ENCODE data around the gene CACNB2.
"Not testable (repeated sequence)": the region's sequence is repeated elsewhere in the genome, so short reads cannot be mapped to it uniquely, and the experiment has no call there.

CACNB2 gene

GRCh38 chr10:18409599-18410397 is 269.6 kb downstream of the CACNB2 start:
- DNase-seq, result no peak

GRCh38 chr10:18414061-18414460 is 273.8 kb downstream of the CACNB2 start:
- DNase-seq, result no peak

DNA sequence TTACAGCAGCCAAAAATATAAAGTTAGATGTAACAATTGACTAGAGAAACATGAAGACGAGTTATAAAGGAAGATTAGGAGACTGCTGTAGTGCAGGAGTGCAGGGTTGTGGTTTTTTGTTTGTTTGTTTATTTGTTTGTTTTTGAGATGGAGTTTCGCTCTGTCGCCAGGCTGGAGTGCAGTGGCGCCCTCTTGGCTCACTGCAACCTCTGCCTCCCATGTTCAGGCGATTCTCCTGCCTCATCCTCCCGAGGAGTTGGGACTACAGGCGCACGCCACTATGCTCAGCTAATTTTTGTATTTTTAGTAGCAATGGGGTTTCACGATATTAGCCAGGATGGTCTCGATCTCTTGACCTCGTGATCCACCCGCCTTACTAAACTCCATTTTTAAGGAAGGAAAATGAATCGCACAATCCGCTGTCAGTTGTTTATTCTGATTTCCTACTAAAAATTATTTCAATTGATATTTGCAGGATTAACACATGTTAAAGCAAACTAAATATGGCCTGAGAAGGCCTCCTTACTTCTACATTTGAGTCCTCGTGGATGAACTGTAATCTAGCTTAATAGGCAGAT is 277.8 kb downstream of the CACNB2 start:
- no peak for DNase-seq

GRCh38 chr10:18418541-18419215 is 278.5 kb downstream of the CACNB2 start:
- DNase-seq, result no peak

GRCh38 chr10:18419945-18420344 is 279.7 kb downstream of the CACNB2 start:
- DNase-seq, result no peak

DNA sequence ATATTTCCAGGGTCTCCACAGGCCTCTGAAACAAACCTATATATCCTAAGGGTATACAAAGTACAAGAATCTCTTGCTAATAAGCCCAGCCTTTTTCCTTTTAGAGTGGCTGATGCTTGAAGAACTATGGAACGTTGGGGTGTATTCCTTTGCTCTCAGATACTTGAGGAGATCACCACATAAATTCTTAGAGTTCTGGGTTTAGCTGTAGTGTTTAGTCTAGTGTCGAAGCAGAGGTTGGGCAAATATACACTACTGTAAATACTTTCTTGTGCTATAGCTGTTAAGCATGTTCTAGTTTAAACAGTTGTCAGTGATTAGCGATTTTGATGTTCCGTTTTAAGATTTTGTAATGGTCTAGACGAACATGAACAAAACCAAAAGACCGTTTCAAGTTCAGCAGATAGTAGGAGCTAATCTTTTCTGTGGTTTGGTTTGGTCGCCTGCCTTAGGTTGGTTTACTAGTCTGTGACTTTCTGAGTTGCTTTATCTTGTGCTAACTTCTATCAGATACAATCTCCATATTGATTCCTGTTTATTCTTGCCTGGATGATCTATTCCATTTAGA is 281.6 kb downstream of the CACNB2 start:
- DNase-seq, result no peak

DNA sequence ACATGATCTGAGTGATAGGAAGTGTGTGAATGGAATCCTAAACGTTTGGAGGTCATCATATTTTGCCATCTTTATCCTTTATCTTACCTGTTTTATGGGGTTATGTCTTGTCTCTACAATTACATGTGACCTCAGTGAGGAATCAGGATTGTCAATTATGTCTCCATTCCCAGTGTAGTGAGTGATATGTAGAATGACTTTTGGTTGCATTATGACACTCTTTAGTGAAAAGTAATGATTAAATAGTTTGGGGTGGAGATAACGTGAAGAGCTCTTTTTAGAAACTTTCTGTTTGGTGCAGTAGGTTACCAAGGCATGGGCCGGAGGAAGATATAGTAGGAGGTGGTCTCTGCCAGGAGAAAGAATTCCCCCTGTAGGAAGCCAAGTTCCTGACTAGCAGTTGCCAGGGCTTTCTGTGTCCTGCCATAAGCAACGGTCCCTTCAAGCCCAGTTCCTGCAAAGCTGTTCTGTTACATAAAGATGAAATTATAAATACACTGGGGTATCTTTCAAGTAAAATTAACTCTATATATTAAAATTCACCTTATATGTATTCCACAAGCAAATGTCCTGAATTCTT is 282.9 kb downstream of the CACNB2 start:
- DNase-seq, result no peak

DNA sequence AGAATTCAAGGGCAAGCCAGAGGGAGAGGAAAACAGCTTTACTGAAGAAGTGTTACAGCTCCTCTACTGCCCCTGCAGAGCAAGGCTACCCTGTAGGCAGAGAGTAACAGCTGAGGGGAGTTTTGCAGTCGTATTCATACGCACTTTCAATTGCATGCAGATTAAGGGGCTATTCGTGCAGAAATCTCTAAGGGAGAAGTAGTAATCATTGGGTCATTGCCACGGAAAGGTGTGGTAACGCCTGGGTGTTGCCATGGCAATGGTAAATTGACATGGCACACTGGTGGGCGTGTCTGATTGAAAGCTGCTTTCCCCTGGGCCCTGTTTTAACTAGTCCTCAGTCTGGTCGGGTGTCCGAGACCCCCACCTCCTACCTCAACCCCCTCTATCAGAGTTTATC is 284.0 kb downstream of the CACNB2 start:
- no peak for DNase-seq

DNA sequence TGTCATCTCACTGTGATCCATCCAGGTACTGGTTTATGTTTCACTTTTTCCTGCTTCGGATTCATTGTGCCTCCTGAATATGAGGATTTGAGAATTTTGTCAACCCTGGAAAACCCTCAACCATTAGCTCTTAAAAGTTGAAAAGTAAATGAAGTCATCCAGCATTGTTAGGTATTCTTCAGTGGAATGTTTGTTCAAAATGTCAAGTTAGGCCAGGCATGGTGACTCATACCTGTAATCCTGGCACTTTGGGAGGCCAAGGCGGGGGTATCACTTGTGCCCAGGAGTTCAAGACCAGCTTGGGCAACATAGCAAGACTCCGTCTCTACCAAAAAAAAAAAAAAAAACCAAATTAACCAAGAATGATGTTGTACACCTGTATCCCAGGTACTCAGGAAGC is 289.1 kb downstream of the CACNB2 start:
- DNase-seq, result no peak

- no peak for DNase-seq
Observed at GRCh38 chr10:18436902-18437301, 296.7 kb downstream of the CACNB2 start.

DNA sequence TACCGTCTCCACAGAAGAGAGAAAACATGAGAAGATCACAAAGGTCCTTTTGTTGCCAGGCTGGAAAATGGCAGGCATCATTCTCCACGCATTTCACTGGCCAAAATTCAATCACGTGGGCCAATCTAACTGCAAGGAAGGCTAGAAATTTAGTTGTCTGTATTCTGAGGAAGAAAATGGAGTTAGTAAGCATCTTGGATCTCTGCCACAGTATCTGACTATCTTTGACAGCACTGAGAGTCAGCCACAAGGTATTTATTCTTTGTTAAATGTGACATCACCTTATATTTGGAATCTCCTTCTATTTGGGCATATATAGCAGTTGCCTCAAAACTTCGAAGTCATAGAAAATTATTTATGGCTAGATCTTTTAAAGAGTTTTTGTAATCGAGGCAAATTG is 297.3 kb downstream of the CACNB2 start:
- no peak for DNase-seq

DNA sequence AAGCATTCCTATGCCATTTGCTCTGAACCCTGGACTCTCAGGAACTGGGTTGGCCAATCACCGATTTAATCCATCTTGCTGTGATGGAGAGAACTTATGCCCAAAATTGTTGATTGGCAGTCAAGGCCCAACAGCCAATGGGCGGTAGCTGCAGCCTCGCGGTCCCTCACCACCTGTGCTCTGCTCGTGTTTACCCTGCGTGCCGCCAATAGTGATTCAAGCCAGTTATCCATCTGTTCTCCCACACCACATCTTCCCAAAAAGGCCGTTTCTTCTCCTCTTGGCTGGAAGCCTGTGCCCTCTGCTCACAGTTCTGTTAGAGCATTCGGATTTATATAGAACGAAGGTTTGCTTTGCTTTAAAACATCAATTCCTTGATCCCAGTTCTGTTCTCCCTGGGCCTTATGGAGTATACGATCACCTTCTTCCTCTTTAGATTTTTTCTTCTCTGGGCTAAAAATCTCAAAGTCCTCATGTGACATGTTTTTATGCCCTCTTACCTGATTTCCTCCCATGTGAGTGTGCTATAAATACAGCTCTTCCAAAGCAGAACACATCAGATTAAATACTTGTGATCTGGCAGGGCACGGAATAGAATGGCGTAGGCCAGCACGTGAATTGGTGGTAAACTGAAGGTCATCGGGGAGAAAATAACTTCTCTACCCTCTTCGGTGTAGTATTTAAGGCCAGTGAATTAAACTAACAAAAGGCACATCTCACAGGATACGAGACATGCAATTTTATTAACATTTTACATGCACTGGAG is 298.3 kb downstream of the CACNB2 start:
- DNase-seq, result no peak

DNA sequence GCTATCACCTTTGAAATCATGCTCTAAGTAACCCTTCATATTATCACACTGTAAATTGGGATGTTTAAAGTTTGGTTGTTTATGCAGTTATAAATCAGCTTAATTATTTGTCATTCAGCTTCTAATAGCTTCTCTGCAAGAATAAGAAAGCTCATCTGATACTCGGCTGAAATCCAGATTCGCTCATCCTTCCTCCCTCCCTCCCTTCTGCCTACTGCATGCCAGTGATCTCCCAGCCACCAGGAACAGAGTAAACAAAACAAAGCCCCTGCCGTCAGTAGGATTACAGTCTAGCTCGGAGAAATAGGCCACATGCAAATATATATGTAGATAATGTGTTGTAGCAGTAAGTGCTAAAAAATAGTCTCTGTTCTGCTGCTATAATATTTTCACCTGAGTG is 299.4 kb downstream of the CACNB2 start:
- DNase-seq, result no peak

DNA sequence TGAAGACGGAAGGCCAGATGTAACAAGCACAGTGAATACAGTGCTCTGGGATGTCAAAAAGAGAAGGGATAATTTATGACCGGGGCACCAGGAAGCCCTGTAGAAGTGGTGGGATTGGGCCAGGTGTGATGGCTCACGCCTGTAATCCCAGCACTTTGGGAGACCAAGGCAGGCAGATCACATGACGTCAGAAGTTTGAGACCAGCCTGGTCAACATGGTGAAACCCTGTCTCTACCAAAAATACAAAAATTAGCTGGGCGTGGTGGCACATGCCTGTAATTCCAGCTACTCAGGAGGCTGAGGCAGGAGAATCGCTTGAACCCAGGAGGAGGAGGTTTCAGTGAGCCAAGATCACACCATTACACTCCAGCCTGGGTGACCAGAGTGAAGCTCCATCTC is 305.4 kb downstream of the CACNB2 start:
- DNase-seq, result not testable (repeated sequence)

DNA sequence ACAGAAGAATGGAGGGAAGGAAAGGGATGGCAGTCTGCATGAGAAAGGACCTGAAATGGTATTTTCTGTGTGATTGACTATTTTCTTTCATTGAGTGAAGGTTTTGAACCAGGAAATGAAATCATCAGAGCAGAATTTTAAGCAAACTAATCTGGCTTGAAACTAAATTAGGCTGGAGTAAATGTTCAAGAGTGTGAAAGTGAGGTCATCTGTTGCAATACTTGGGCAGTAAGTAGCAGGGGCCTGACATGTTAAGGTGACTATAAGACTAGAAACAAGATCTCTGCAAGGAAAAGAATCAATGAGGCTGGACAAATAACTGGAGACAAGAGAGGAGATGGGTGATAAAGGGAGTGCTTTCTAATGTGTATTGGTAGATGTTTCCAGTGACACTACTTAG is 306.0 kb downstream of the CACNB2 start:
- no peak for DNase-seq

DNA sequence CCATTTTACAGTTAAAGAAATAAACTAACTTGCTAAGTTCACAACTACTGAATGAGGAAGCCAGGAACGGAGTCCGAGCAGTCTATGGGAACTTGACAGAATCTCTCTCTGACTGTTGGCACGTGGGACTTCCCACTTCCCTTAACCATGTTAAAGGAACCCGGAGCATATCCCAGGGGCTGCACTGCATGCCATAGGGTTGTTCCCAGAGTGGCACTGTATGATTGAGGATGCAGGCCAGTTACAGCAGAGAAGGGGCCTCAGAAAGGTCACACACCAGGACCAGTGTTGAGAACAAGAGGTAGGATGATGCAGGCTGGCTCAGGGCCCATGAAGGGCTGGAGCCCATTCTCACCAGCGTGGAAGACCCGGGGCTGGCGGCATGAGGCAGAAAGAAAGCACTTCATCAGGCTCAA is 309.4 kb downstream of the CACNB2 start:
- no peak for DNase-seq

DNA sequence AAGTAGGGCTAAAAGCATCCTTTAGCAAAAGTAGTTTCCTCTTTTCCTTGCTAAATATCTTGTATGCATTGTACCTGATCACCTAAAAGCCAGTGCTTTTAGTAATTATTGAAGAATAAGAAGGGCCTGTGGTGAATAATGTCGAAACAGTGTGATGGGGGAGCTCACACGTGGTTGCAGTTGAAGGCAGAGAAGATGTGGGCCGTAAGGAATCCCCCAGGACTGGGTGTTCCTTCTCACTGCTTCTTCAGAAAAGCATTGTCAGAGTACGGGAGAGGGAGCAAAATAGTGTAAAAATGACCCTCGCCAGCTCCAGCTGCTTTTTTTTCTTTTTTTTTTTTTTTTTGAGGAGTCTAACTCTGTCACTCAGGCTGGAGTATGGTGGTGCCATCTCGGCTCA is 310.1 kb downstream of the CACNB2 start:
- DNase-seq, result no peak

DNA sequence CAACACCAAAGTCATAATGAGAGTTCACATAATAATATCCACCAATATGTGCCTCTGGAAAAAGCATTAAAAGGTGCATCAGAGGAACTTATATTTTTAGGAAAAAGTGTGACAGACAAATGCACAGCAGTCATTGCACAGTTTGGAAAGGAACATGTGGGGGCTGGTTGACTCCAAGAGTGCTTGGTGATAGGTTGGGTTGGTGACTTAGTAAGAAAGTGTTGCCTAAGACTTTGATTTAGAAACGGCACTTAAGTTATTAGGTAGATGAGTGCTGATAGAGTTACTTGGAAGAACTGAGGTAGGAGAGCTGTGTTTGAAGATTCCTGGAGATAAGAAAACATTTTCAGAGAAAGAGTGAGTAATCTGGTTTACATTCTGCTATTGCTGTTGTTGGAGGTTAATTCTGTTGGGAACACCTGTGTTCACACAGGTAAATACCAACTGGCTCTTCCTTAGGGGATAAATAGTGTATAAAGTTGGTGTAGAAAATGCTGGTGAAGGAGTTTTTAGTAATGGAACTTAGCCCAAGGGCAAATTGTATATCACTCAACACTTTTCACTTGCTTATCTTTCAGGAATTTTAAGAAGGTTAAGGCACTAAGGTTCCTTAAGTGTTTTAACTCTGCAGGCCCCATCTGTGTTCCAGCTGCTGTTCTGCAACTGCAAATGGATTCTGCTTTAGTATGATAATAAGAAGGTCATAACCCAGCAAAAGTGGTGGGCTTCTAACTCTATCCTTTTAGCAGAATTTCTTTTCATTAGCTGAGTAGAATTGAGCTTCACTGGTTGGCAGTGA is 315.1 kb downstream of the CACNB2 start:
- no peak for DNase-seq

DNA sequence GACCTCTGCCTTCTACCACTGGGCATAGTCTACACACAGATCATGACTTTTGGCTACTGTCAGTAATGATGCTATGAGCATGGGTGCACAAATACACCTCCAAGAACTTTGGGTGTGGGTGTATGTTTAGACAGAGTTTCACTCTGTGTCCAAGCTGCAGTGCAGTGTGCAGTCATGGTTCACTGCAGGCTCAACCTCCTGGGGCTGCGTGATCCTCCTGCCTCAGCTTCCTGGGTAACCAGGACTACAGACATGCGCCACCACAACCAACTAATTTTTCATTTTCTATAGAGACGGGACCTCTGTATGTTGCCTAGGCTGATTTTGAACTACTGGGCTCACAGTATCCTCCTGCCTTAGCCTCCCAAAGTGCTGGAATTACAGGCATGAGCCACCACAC is 316.8 kb downstream of the CACNB2 start:
- no peak for DNase-seq

- no peak for DNase-seq
Observed at GRCh38 chr10:18460032-18460431, 319.8 kb downstream of the CACNB2 start.

DNA sequence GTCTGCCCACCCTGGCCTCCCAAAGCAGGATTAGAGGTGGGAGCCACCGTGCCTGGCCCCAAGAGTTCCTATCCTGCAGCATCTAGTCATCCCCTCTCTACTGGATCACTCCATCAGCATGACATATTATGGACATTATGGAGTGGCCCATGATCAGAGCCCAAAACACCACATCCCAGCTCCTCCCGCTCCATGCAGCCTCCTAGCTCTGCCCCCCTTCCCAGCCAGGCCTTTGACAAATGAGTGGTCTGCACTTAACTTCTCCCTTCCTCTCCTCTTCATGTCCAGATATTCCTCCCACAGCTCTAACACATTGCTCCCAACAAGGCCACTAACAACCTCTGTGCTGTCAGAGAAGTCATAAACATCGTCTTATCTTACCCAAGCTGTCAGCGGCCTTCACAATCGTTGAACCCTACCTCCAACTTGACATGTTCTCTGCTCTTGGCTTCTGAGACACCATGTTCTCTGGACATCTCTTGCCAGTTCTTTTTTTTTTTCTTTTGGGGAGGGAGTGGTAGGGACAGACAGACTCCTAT is 323.5 kb downstream of the CACNB2 start:
- DNase-seq, result no peak

GRCh38 chr10:18469125-18469524 is 328.9 kb downstream of the CACNB2 start:
- no peak for DNase-seq
